Right ventricle myocardium inferior (tissue), 1 donor: Measurements from ENCODE around the gene INMT. TPM values are rescaled to one million over a fixed set of nuclear protein-coding genes. Genes with fewer than 3 reads are reported as not detected.

Experiments
- ATAC-seq: fragments of 200-7000 bp; cut with Tn5 transposase; one replicate; pipeline ENCODE4 v1.9.1; 2020; ENCODE audit warnings: mild to moderate bottlenecking, moderate library complexity
- DNase-seq: peaks from one replicate; pipeline ENCODE4 v3.0.0; 2021; ENCODE audit errors: missing footprints
- intact Hi-C: fragments of 100-400 bp; cut with DNase I; formaldehyde crosslinking; loops from one replicate; pipeline ENCODE4 v1.11.0; 2022
- total RNA-seq: library from RNA; stranded (reverse); fragmentation: NEBNext Ultra II Directional; extraction: Animal tissue kit (Norgen Biotek cat#: 25700); gene quantifications from one replicate; pipeline ENCODE4 v1.2.1, GENCODE V29; 2021
- donor health status: DM: no; HTN: yes; CAD: no; lungs with severe emphysema.

Gene INMT
- total RNA-seq, 1 donor from 2014 or later, result 48.1 TPM

GRCh38 chr7:30797176-30798040, 45.5 kb downstream of the INMT start:
- ATAC-seq (no peak), DNase-seq (no peak)
- intact Hi-C loops, result no loop called here

GRCh38 chr7:30799206-30799975, 47.5 kb downstream of the INMT start:
- intact Hi-C loops, result no loop called here
- DNase-seq (no peak), ATAC-seq (peak; percentile 26)

GRCh38 chr7:30799976-30800661, 48.2 kb downstream of the INMT start:
- ATAC-seq (peak; percentile 3), DNase-seq (no peak)

GRCh38 chr7:30800785-30801252, 48.9 kb downstream of the INMT start:
- intact Hi-C loops, result loop anchor here (1.0 to 2.0 kb wide), 3 partner anchors 173 to 322 kb away; no protein-coding TSS in a partner anchor
- peak; percentile 70 for ATAC-seq
- no peak for DNase-seq

More at GRCh38 chr7:30799976-30800661, 48.2 kb downstream of the INMT start:
- intact Hi-C loops, result loop anchor here (1.0 to 2.0 kb wide), 3 partner anchors 174 to 323 kb away; no protein-coding TSS in a partner anchor

GRCh38 chr7:30802812-30803211, 50.9 kb downstream of the INMT start:
- no peak for ATAC-seq
- intact Hi-C loops, result no loop called here
- DNase-seq, result no peak

GRCh38 chr7:30804078-30804661, 52.2 kb downstream of the INMT start:
- ATAC-seq (no peak), DNase-seq (no peak)
- intact Hi-C loops, result no loop called here

GRCh38 chr7:30805081-30805691, 53.3 kb downstream of the INMT start:
- no peak for DNase-seq
- ATAC-seq, result peak; percentile 38
- intact Hi-C loops, result no loop called here

GRCh38 chr7:30805931-30806330, 54.0 kb downstream of the INMT start:
- no peak for ATAC-seq
- DNase-seq, result no peak
- intact Hi-C loops, result no loop called here

Other genes starting within 250 kb of the INMT start
- gene GGCT, start 247.3 kb upstream of the INMT start, total RNA-seq, result 18.9 TPM
- gene GARS1, start 157.3 kb upstream of the INMT start, total RNA-seq, result 32.3 TPM
- gene CRHR2, start 69.7 kb upstream of the INMT start, total RNA-seq, result 0.35 TPM
- gene MINDY4, start 19.3 kb downstream of the INMT start, total RNA-seq, result 3.5 TPM
- 284 TPM for gene AQP1, start 159.7 kb downstream of the INMT start, total RNA-seq
- not detected for gene GHRHR, start 211.8 kb downstream of the INMT start, total RNA-seq